ENCODE results near the gene GNAS-AS1. TPM values are rescaled to one million over a fixed set of nuclear protein-coding genes. Genes with fewer than 3 reads are reported as not detected.

Gene GNAS-AS1
- total RNA-seq, 2 donors from 2014 or later, result not detected

DNA sequence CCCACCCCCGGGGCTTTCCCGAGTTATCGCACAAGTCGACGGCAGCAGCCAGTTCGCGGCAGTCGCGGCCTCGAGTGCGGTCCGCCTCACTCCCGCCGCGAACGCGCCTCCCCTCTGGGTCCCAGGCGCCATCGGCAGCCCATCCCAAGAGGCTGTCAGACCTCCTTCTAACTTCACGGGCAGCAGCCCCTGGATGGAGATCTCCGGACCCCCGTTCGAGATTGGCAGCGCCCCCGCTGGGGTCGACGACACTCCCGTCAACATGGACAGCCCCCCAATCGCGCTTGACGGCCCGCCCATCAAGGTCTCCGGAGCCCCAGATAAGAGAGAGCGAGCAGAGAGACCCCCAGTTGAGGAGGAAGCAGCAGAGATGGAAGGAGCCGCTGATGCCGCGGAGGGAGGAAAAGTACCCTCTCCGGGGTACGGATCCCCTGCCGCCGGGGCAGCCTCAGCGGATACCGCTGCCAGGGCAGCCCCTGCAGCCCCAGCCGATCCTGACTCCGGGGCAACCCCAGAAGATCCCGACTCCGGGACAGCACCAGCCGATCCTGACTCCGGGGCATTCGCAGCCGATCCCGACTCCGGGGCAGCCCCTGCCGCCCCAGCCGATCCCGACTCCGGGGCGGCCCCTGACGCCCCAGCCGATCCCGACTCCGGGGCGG lies 3.4 kb upstream of the GNAS-AS1 start:
- peak overlapping the region in 1 of 2 donors; percentile 32 for H3K4me3 ChIP-seq
- H3K9me3 ChIP-seq, result no peaks in the 10 kb centered on the region
- H3K27me3 ChIP-seq, result no peaks in the 10 kb centered on the region
- peaks cover 0 to 17% of the 10 kb centered on the region in 2 donors for H3K4me1 ChIP-seq
- no peak overlapping the region for H3K27ac ChIP-seq
- no peak for DNase-seq (ENCODE audit: low spot score)
- TF ChIP-seq, protein P1, sequence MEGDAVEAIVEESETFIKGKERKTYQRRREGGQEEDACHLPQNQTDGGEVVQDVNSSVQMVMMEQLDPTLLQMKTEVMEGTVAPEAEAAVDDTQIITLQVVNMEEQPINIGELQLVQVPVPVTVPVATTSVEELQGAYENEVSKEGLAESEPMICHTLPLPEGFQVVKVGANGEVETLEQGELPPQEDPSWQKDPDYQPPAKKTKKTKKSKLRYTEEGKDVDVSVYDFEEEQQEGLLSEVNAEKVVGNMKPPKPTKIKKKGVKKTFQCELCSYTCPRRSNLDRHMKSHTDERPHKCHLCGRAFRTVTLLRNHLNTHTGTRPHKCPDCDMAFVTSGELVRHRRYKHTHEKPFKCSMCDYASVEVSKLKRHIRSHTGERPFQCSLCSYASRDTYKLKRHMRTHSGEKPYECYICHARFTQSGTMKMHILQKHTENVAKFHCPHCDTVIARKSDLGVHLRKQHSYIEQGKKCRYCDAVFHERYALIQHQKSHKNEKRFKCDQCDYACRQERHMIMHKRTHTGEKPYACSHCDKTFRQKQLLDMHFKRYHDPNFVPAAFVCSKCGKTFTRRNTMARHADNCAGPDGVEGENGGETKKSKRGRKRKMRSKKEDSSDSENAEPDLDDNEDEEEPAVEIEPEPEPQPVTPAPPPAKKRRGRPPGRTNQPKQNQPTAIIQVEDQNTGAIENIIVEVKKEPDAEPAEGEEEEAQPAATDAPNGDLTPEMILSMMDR (IDR thresholded peaks at IDR 0.05), result no peak
- no peaks in the 10 kb centered on the region for H3K36me3 ChIP-seq

DNA sequence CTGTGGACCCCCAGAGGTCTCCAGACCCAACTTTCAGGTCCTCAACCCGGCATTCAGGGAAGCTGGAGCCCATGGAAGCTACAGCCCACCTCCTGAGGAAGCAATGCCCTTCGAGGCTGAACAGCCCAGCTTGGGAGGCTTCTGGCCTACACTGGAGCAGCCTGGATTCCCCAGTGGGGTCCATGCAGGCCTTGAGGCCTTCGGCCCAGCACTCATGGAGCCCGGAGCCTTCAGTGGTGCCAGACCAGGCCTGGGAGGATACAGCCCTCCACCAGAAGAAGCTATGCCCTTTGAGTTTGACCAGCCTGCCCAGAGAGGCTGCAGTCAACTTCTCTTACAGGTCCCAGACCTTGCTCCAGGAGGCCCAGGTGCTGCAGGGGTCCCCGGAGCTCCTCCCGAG lies 2.8 kb upstream of the GNAS-AS1 start:
- no peaks in the 10 kb centered on the region for H3K27me3 ChIP-seq
- DNase-seq (ENCODE audit: low spot score), result no peak
- H3K4me3 ChIP-seq, result no peak overlapping the region

DNA sequence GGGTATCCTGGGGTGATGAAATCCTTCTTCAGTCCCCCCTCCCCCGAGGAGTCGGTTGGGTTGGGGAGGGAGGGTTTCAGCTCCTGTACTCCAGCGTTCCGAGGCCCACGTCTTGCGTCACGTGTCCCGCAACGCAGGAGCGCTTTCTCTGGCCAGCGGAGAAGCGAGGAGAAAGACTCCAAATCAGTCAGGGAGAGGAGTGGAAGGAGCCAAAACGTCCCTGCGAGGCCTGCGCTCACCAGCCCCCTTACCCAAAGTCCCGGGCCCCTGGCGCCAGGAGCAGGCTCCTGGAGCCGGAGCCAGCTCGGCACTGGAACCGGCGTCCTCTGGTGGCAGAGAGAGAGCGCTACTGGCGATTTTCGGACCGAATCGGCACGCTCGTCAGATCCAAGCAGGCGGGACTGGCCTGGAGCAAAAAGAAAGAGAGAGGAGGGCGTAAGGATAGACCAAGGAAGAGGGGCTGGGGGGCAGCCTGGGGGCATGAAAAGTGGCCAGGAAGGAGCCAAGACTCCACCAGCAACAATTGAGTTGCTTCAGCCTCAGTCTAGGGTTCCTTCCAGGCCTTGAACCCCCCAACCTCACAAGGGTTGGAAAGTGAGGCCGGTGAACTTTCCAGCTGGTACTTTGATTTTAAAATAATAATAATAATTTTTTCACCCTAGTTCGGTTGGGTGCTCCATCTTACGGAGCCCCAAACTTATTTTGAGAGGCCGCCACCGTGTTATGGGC lies 2.0 kb upstream of the GNAS-AS1 start, which contains the start of gene GNAS:
Gene GNAS, plus strand, starts transcription at position 174 of the 729 bp plus-strand sequence.
- H3K9me3 ChIP-seq, result no peaks in the 10 kb centered on the region
- peak within 1 kb of the TSS; percentile 49 to 59 for H3K4me3 ChIP-seq
- no peaks in the 10 kb centered on the region for H3K27me3 ChIP-seq
- no peaks in the 10 kb centered on the region for H3K36me3 ChIP-seq
- peaks cover 0 to 17% of the 10 kb centered on the region in 2 donors for H3K4me1 ChIP-seq
- DNase-seq (ENCODE audit: low spot score), result no peak
- no peak within 1 kb of the TSS for H3K27ac ChIP-seq
- TF ChIP-seq, protein P1 (IDR thresholded peaks at IDR 0.05), result peak; percentile 34 to 77

More for the DNA sequence above, 2.8 kb upstream of the GNAS-AS1 start:
- H3K27ac ChIP-seq, result no peak overlapping the region
- TF ChIP-seq, protein P1 (IDR thresholded peaks at IDR 0.05), result no peak
- no peaks in the 10 kb centered on the region for H3K9me3 ChIP-seq
- H3K36me3 ChIP-seq, result no peaks in the 10 kb centered on the region
- peaks cover 0 to 17% of the 10 kb centered on the region in 2 donors for H3K4me1 ChIP-seq

- Histone ChIP-seq H3K9me3 (no peaks in the 10 kb centered on the region), H3K27ac (no peak overlapping the region), H3K4me3 (peak overlapping the region; percentile 49 to 59), H3K36me3 (no peaks in the 10 kb centered on the region), H3K27me3 (no peaks in the 10 kb centered on the region), H3K4me1 (peaks cover 0 to 17% of the 10 kb centered on the region in 2 donors)
- TF ChIP-seq, protein P1 (IDR thresholded peaks at IDR 0.05), result no peak
- no peak for DNase-seq (ENCODE audit: low spot score)
Measured at GRCh38 chr20:58851969-58852458, 1.3 kb upstream of the GNAS-AS1 start.

DNA sequence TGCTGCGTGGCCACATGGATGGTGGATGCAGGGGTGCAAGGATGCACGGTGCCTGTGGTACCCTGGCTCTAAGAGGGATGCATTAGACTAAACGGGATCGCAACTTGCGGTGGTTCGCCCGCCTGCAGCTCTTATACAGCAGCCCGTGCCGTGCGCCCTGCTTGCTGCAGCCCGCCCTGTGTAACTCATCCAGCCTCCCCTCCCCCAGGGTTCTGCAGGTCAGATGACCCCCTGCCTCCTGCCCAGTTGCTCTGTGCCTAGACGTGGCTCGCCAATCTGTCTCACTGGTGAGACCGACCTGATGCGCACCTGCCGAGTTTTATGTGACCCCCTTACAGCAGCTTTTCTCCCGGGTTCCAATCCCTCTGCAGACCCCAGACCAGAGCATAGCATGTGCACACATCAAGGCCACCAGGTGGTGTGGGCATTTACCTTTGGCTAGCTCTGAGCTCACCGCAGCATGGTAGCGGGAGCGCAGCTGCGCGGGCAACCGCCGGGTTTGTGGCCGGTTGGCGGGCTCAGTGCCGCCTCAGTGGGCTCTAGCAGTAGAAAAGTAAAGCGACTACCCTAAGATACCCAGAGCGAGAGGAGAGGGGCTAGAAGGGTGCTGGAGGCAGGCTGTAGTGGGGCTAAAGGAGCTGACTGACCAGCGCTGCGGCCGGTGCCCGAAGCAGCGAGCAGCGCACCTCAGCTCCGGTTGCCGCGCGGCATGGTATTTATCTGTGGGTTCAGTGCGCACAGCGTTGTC lies 693 bp upstream of the GNAS-AS1 start:
- Histone ChIP-seq H3K4me3 (peak overlapping the region; percentile 49 to 59), H3K4me1 (peaks cover 0 to 17% of the 10 kb centered on the region in 2 donors), H3K27ac (no peak overlapping the region), H3K36me3 (no peaks in the 10 kb centered on the region), H3K9me3 (no peaks in the 10 kb centered on the region), H3K27me3 (no peaks in the 10 kb centered on the region)
- no peak for DNase-seq (ENCODE audit: low spot score)
- TF ChIP-seq, protein P1 (IDR thresholded peaks at IDR 0.05), result no peak
